Fibroblast of lung (primary cell): Measurements from ENCODE around the gene ZC3HAV1L. TPM values are rescaled to one million over a fixed set of nuclear protein-coding genes. Genes with fewer than 3 reads are reported as not detected.

ENCODE experiments used
- DNase-seq, 2 donors: peaks; one replicate each; pipeline versions ENCODE4 v3.0.0 to v3.0.0-alpha.2; 2010; ENCODE audit warnings: low read depth in 2 of 2
- H2AFZ ChIP-seq: 2 replicates; pipeline ENCODE4 v1.5.1; 2012; ENCODE audit warnings: low read length, control low read depth, inconsistent platforms
- H3K27ac ChIP-seq: 2 replicates; pipeline ENCODE4 v1.5.1; 2011; ENCODE audit warnings: low read length, control low read depth; ENCODE audit not compliant: insufficient read depth
- H3K27me3 ChIP-seq: 2 replicates; pipeline ENCODE4 v1.5.1; 2011; ENCODE audit warnings: mild to moderate bottlenecking, low read length; ENCODE audit not compliant: control insufficient read depth, insufficient read depth
- H3K36me3 ChIP-seq: 2 replicates; pipeline ENCODE4 v1.5.1; 2011; ENCODE audit warnings: low read length; ENCODE audit not compliant: control insufficient read depth, insufficient read depth
- H3K4me1 ChIP-seq: 2 replicates; pipeline ENCODE4 v1.5.1; 2011; ENCODE audit warnings: low read length; ENCODE audit not compliant: control insufficient read depth, insufficient read depth; ENCODE audit errors: extremely low read depth
- H3K4me2 ChIP-seq: 2 replicates; pipeline ENCODE4 v1.5.1; 2011; ENCODE audit warnings: low read length, control low read depth; ENCODE audit not compliant: insufficient read depth; ENCODE audit errors: extremely low read depth
- H3K4me3 ChIP-seq, 4 experiments: fragments of 200-600 bp in 1 of 4; sonication (generic) in 1 of 4; replicated peaks in 1 of 4; 2 replicates each; pipeline ENCODE4 v1.5.1; 2011 to 2016; ENCODE audit warnings: low read length in 4 of 4, low read depth in 3 of 4, mild to moderate bottlenecking in 3 of 4, control low read depth in 2 of 4, inconsistent platforms in 1 of 4, mixed read lengths in 1 of 4; ENCODE audit not compliant: insufficient read depth in 1 of 4; ENCODE audit errors: control extremely low read depth in 1 of 4
- H3K79me2 ChIP-seq: 2 replicates; pipeline ENCODE4 v1.5.1; 2012; ENCODE audit warnings: mild to moderate bottlenecking, low read length, inconsistent platforms; ENCODE audit not compliant: control insufficient read depth, insufficient read depth
- H3K9ac ChIP-seq: 2 replicates; pipeline ENCODE4 v1.5.1; 2011; ENCODE audit warnings: mild to moderate bottlenecking, low read length, control low read depth; ENCODE audit not compliant: insufficient read depth
- H3K9me3 ChIP-seq: 2 replicates; pipeline ENCODE4 v1.5.1; 2012; ENCODE audit warnings: low read depth, low read length; ENCODE audit not compliant: control insufficient read depth, insufficient read depth
- H4K20me1 ChIP-seq: 2 replicates; pipeline ENCODE4 v1.5.1; 2011; ENCODE audit warnings: low read length; ENCODE audit not compliant: control insufficient read depth, insufficient read depth; ENCODE audit errors: extremely low read depth
- CTCF ChIP-seq, 2 donors: IDR thresholded peaks in 1 of 2; conservative IDR thresholded peaks in 1 of 2; 1 replicate in 1 of 2; 2 replicates in 1 of 2; pipeline ENCODE4 v1.5.1; 2011 to 2012; ENCODE audit warnings: low read length in 2 of 2, control low read depth in 1 of 2, inconsistent platforms in 1 of 2, low read depth in 1 of 2, mild to moderate bottlenecking in 1 of 2
- EZH2 ChIP-seq: IDR thresholded peaks from 2 replicates; pipeline ENCODE4 v1.5.1; 2012; ENCODE audit warnings: low read length, control low read depth, mild to moderate bottlenecking; ENCODE audit errors: missing control alignments
- polyA plus RNA-seq, 2 donors: library from polyadenylated mRNA; depleted of rRNA in 1 of 2; stranded (reverse) in 1 of 2; unstranded in 1 of 2; fragments of >200 nt; gene quantifications; 2 replicates each; pipeline ENCODE4 v1.2.1, GENCODE V29; 2011 to 2012; ENCODE audit warnings: missing spikeins in 1 of 2
- total RNA-seq: library from RNA; depleted of rRNA; stranded (reverse); fragments of >200 nt; gene quantifications from 2 replicates; pipeline ENCODE4 v1.2.1, GENCODE V29; 2014

ZC3HAV1L gene
- total and polyA plus RNA-seq, 2 donors (not counting 1 experiment from before 2014, with no cell fraction given), result 5.3 to 8.9 TPM

GRCh38 chr7:139016931-139017511 is 18.8 kb downstream of the ZC3HAV1L start:
- peak; percentile 62 to 74 for DNase-seq
- H3K4me1 ChIP-seq, result peaks cover 2% of the 10 kb centered on the region
- no peak overlapping the region for H3K9ac ChIP-seq
- no peak overlapping the region for H3K4me2 ChIP-seq
- no peaks in the 10 kb centered on the region for H4K20me1 ChIP-seq
- no peaks in the 10 kb centered on the region for H3K36me3 ChIP-seq
- H3K9me3 ChIP-seq, result no peaks in the 10 kb centered on the region
- peaks cover 2% of the 10 kb centered on the region for H3K27me3 ChIP-seq
- H3K79me2 ChIP-seq, result no peaks in the 10 kb centered on the region
- H3K4me3 ChIP-seq, result no peak overlapping the region
- TF ChIP-seq EZH2 (no peak), CTCF (conservative IDR thresholded peaks at IDR 0.05 in 1 of 2, IDR thresholded peaks at IDR 0.05 in 1 of 2; ENCODE audit: low read depth in 1 of 2, low read length in 2 of 2) (peak; percentile 72 to 78)
- peak overlapping the region; percentile 45 for H2AFZ ChIP-seq
- H3K27ac ChIP-seq, result no peak overlapping the region

GRCh38 chr7:139011373-139011772 is 24.5 kb downstream of the ZC3HAV1L start:
- Histone ChIP-seq H3K27me3 (peaks cover 2% of the 10 kb centered on the region), H3K4me1 (no peaks in the 10 kb centered on the region), H3K27ac (no peak overlapping the region), H3K79me2 (no peaks in the 10 kb centered on the region), H2AFZ (no peak overlapping the region), H3K9me3 (no peaks in the 10 kb centered on the region), H3K4me3 (no peak overlapping the region), H3K4me2 (no peak overlapping the region), H4K20me1 (no peaks in the 10 kb centered on the region), H3K36me3 (no peaks in the 10 kb centered on the region), H3K9ac (no peak overlapping the region)
- TF ChIP-seq CTCF (conservative IDR thresholded peaks at IDR 0.05 in 1 of 2, IDR thresholded peaks at IDR 0.05 in 1 of 2; ENCODE audit: low read depth in 1 of 2, low read length in 2 of 2), result no peak
- TF ChIP-seq EZH2, result no peak
- DNase-seq, result no peak

- H2AFZ ChIP-seq, result no peak overlapping the region
- no peaks in the 10 kb centered on the region for H3K9me3 ChIP-seq
- H3K27me3 ChIP-seq, result no peaks in the 10 kb centered on the region
- DNase-seq, result peak in 1 of 2 donors; percentile 20
- H3K9ac ChIP-seq, result no peak overlapping the region
- no peak overlapping the region for H3K27ac ChIP-seq
- H4K20me1 ChIP-seq, result no peaks in the 10 kb centered on the region
- TF ChIP-seq EZH2, result no peak
- no peak for TF ChIP-seq CTCF (conservative IDR thresholded peaks at IDR 0.05 in 1 of 2, IDR thresholded peaks at IDR 0.05 in 1 of 2; ENCODE audit: low read depth in 1 of 2, low read length in 2 of 2)
- H3K4me2 ChIP-seq, result no peak overlapping the region
- no peaks in the 10 kb centered on the region for H3K36me3 ChIP-seq
- no peaks in the 10 kb centered on the region for H3K4me1 ChIP-seq
- no peaks in the 10 kb centered on the region for H3K79me2 ChIP-seq
- H3K4me3 ChIP-seq, result no peak overlapping the region
Measured at GRCh38 chr7:139004321-139005090, 31.3 kb downstream of the ZC3HAV1L start.
